Mucosa of gallbladder (tissue), 1 donor: ENCODE measurements around the gene BDKRB2. TPM values are rescaled to one million over a fixed set of nuclear protein-coding genes. Genes with fewer than 3 reads are reported as not detected.
A peak's percentile ranks its signal among the peaks of the same experiment; 100 is the strongest.
"Not testable (repeated sequence)": the region's sequence is repeated elsewhere in the genome, so short reads cannot be mapped to it uniquely, and the experiment has no call there.

Source experiments
- DNase-seq: peaks from one replicate; pipeline ENCODE4 v3.0.0-alpha.2; 2020; ENCODE audit warnings: low spot score
- total RNA-seq: library from RNA; stranded (reverse); gene quantifications from one replicate; pipeline ENCODE4 v1.2.1, GENCODE V29; 2021
- donor health status: DM: no; HTN: no; CAD: no.

Gene BDKRB2
- total RNA-seq, 1 donor from 2014 or later, result 14.5 TPM

DNA sequence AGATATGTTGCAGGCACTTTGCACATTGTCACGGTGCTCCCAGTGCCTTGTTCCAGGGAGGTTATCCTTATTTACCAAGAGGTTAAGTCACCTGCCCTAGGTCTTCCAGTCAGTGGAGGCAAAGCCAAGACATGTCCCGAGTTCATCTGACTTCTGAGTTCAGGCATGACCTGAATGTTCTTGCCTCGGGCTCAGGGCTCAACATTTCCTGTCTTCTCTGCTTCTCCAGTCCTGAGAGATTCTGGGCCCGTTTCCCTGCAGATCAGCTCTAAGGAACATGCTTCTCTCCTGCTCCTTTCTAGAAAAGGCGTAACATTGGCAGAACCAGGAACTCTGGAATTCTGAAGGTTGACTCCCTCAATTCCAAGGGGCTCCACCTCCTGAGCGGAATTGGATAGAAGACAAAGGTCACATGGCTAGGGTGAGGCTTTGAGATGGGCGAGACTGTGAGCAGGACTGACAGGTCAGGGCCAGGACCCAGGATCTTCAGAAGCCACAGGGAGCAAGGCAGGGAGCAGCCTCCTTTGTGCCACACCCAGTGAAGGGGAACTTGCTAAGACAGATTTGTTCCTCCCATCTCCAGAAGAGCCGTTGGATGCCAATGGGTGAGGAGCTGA is 19.9 kb downstream of the BDKRB2 start:
- DNase-seq, result no peak

DNA sequence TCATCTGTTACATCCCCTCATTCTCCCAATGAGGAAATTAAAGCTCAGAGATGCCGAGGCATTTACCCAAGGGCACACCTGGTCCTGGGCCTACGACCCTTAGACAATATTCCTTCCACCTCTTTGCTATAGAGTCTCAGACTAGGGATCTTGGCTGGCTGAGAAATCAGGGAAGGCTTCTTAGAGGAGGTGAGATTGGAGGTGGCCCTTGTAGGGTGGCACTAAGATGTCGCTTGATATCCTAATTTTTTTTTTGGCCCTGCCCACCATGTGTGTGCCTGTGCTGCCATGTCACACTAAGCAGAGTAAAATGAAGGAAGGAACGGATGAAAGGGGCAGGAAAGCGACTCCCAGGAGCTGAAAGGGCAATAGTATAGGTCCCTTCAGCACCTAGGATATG is 20.6 kb downstream of the BDKRB2 start:
- no peak for DNase-seq

DNA sequence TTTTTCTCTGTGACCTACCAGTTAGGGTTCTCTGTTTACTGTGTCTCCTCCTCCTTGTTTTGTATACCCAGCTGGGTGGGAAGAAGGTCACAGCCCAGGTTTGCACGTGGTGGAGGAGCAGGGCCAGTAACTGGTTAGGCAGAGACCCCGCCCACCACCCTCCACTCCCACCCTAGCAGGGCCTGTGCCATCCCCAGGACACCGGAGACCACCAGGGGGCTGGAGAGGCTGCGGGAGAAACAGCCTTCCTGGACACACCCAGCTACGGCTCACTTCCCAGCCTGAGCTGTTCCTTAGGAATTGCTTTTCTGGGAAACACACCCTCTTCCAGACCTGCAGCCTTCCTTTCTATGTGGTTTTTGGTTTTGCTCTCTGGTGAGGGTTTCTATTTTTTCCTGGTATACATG is 21.1 kb downstream of the BDKRB2 start:
- DNase-seq, result no peak

DNA sequence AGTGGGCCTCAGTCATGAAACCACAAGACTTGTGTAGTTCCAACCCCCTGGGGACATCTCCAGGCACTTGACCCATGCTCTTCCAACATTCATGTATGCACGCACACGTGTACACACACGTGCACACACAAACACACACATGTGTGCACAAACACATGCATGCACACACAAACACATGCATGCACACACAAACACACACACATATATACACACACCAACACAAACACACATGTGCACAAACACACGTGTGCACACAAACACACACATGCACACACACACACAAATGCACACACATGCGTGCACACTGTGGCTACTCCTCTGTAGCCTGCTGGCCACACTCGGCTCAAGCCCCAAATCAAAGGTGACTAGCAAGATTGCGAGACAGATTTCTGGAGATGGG is 22.8 kb downstream of the BDKRB2 start:
- DNase-seq, result no peak

DNA sequence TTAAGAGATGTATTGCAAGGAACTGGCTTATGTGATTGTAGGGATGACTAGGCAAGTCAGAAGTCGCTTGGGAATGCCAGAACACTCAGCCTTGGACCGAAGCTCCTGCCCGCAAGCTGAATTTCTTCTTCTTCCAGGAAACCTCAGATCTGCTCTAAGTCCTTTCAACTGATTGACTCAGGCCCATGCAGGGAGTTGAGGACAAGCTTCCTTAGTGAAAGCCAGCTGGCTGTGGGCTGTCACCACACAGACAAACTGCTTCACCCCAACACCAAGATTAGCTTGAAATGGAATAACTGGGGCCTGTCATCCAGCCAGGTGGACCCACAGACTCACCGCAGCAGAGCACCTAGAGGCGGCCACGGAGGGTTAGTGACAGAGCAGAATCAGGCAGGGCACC is 24.7 kb downstream of the BDKRB2 start:
- no peak for DNase-seq

DNA sequence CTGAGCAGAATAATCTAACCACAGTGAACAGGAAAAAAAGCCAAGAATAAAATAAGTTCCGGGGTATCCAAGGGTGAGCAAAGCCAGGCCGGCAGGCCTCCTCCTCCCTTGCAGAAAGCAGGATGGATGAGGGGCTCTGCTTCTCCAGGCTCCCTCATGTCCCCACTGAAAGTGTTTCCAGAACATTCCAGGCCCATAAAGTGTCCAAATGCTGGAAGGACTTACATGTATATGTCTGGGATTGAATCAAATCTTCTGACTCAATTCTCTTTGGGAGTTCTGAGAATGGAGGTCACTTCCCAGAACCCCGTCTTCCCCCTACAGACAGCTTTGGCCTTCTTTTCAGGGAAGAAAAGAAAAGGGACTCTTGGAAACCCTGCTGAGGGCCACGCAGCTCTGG is 26.4 kb downstream of the BDKRB2 start:
- DNase-seq, result no peak

DNA sequence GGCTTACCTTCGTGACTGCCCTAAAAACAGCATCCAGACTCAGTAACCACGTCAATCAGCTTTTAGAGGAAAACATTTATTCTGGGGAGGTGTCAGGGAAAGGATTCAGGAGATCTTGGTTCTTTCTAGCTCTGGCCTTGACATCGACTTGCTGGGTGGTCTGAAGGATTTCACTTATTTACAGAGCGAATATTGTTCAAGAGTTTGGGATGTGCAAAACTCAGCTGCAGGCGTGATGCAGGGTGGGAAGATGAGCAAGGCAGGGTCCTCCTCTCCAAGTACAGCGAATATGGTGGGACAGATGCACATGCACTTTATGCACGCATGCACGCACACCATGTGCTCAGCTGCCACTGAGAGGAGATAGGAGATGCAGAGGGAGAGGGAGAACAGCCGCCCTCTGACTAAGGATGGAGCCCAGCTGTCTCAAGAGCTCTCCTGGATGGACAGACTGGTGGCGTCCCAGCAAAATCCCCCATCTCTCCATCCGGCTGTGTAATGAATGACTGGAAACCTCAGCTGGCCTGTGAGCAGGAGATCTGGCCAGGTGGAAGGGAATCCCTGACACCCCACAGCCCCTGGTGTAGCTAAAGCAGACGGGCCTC is 27.0 kb downstream of the BDKRB2 start:
- no peak for DNase-seq

DNA sequence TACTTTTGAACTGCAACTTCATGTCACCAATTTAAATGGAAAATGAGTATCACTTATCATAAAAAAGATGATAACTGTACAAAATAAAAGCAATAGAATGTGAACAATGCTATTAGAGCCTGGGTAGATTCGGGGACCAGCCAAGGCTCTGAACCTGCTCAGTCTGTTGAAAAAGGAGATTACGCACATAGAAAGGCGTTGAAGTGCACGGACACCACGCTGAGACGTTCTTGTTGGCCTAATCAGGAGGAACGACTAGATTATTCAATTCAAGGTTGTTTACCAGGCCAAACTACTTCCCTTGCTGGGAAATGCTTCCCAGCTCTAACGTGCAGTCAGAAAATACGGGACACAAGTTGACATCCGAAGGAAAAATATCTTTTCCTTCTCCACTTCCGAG is 27.9 kb downstream of the BDKRB2 start:
- DNase-seq, result no peak

DNA sequence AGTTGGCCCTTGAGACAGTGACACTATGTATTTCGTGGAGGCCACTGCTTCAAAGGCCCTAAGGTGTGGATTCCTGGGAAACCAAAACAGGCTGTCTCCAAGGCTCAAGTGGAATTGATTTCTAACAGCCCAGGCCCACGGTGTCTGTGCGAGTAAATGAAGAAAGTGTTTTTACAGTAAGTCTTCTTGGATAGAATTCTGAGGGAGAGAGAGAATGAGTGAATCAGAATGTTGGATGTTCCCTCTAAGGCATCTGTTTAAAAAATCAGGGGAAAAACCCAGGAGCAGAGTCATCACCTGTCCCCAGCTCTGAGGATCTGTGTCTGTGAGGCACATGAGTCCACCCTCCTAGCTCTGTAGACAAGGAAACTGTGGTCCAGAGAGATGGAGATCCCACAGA is 29.0 kb downstream of the BDKRB2 start:
- no peak for DNase-seq

DNA sequence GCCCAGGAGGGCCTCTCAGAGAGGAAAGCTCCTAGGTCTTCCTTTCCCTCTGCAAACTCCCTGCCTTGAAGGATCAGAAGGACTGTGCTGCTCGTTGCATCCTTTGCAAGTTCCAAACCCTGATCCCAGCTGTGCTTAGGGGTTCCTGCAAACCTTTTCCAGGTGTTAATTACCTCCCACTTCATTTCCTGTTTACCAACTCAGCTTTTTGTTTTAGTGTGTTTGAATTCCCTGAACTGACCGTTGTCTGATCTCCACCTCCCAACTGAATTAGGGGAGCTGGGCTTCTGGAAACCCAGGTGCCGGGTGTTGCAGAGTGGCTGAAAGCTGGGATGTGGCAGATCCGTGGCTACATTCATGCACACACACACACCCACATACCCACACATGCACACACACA is 30.8 kb downstream of the BDKRB2 start:
- no peak for DNase-seq

DNA sequence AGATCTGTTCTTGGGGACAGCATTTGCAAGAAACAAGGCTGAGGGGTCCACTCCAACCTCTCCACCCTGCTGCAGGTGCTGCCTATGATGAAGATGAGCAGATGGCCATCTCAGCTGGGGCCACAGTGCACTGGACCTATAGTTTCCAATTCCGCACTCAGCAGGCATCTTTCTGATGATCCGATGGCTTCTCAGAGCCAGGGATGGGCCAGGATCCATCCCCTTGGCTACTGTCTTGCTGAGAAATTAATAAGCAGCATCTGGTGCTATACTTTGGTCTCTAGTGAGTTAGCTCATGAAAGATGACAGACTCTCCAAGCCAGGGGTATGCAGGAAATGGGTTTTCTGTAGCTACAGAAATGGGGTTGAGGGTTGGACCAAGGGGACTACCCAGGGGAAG is 33.0 kb downstream of the BDKRB2 start:
- DNase-seq, result no peak

DNA sequence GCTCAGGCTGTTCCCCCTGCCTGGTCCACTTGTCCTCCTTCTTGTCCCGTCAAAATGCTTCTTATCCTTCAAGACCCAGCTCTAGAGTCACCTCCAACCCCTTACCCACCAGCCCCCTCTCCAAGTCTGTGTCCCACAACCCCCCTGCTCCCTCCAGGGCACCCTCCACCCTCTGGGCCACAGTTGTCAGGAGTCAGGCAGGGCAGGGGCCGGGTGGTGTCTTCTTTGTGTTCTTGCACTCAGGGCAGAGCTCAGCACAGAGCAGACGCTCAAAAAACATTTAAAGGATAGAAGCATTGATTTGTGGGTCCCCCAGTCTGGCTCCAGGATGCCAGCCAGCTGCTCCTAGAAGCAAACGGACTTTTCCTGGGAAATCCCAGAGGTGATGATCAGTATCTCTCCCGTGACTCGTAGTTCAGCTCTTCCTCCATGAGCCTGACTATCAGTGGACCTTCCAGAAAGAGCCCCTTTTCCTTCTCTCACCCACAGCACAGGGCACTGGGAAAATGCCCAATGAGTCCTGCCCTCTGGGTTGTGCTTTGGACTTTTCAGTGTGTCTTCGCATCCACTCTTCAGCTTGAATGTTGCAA is 34.1 kb downstream of the BDKRB2 start:
- DNase-seq, result no peak

DNA sequence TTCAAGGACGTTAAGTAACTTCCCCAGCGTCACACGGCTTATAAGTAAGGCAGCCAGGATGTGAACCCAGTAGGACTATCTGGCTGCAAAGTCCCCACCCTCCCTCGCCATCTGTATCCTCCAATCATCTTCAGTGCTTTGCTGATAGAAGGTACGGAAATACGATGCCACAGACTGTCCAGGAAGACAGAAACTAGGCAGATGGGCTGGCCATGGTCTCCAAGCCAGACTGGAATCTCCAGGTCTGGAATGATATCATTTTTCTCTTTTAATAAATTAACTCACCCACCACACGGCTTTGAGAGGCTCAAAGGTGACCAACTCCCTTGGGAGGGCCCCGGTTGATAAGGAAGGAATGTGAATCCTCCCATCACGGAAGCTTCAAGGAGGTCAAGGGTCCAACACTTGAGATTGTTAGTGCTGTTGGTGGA is 35.1 kb downstream of the BDKRB2 start:
- DNase-seq, result peak; percentile 77

DNA sequence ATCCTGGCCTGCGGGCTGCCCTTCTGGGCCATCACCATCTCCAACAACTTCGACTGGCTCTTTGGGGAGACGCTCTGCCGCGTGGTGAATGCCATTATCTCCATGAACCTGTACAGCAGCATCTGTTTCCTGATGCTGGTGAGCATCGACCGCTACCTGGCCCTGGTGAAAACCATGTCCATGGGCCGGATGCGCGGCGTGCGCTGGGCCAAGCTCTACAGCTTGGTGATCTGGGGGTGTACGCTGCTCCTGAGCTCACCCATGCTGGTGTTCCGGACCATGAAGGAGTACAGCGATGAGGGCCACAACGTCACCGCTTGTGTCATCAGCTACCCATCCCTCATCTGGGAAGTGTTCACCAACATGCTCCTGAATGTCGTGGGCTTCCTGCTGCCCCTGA is 36.0 kb downstream of the BDKRB2 start:
- DNase-seq, result no peak

DNA sequence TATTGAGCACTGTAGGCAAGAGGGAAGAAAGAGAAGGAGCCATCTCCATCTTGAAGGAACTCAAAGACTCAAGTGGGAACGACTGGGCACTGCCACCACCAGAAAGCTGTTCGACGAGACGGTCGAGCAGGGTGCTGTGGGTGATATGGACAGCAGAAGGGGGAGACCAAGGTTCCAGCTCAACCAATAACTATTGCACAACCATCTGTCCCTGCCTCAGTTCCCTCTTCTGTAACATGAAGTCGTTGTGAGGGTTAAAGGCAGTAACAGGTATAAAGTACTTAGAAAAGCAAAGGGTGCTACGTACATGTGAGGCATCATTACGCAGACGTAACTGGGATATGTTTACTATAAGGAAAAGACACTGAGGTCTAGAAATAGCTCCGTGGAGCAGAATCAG is 37.5 kb downstream of the BDKRB2 start:
- no peak for DNase-seq

DNA sequence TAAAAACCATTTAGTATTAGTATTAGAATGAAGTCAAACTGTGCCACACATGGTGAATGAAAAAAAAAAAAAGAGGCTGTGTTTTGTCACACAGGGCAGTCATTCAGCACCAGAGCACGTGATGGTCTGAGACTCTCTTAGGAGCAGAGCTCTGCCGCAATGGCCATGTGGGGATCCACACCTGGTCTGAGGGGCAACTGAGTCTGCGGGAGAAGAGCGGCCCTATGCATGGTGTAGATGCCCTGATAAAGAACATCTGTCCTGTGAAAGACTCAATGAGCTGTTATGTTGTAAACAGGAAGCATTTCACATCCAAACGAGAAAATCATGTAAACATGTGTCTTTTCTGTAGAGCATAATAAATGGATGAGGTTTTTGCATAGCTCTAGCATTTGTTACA is 39.1 kb downstream of the BDKRB2 start:
- no peak for DNase-seq

DNA sequence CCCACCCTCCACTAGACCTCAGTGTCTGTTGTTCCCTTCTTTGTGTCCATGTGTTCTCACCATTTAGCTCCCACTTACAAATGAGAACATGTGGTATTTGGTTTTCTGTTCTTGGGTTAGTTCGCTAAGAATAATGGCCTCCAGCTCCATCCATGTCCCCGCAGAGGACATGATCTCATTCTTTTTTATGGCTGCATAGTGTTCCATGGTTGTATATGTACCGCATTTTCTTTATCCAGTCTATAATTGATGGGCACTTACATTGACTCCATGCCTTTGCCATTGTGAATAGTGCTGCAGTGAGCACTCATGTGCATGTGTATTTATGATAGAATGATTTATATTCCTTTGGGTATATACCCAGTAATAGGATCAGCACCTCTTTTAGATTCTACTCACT is 40.4 kb downstream of the BDKRB2 start:
- not testable (repeated sequence) for DNase-seq

DNA sequence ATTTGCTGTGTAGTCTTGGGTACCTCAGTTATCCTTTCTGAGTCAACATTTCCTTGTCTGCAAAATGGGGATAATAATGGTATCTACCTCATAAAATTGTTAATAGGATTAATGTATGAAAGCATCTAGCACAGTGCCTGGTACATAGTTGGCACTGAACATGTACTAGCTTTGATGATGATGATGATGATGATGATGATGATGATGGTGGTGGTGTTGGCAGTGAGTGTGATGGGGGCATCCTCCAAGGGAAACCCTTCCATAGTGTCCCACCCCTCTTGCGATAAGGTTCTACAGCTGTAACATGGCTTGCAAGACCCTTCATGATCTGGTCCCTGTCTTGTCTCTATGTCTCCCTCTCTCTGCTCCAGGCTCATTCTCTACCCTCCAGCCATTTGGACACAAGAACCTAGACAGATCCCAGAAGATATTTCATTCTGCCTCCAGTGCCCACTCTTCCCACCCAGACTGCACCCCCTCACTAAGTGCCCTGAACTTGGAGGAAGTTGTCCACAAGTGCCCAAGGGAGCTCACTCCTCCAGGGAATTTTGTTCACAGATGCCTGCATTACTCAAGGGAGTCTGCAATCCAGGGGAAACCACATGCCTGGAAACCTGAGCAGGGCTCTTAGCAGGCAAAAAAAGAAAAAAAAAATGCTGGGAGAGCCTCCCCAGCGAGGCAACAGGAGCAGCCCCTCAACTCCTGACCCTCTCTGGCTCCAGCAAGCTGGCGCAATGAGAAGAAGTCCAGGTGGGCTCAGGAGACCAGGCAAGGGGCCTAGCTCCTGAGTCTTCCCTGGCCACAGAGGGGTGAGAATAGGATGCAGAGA is 41.3 kb downstream of the BDKRB2 start:
- DNase-seq, result no peak

DNA sequence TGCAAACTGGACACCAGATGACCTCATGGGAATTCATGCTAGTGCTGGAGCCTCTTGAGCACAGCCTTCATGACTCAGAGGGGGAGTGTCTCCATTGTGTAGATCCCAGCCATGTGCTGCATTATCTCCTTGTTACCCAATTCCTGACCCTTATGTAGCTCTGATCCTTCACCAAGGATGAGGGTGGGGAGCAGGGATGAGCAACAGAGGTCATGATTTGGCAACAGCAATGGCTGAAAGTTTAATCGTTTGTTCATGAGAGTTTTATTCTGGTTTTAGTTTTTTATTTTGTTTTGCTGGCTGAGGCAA is 41.9 kb downstream of the BDKRB2 start:
- no peak for DNase-seq

DNA sequence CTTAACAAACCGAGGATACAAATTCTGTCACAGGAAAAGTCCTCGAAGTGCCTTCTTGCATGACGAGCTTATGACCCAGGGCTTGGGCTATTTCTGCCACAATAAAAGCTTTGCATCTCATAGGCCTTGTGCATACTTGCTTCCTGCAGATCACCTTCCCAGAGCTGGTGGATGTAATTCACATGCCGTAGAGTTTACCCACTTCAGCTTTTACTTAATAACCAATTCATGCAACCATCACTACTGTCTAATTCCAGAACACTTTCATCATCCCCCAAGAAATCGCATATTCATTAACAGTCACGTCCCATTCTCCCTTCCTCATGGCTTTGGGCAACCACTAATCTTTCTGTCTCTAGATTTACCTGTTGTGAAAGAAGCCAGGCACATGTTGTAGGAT is 42.4 kb downstream of the BDKRB2 start:
- no peak for DNase-seq

DNA sequence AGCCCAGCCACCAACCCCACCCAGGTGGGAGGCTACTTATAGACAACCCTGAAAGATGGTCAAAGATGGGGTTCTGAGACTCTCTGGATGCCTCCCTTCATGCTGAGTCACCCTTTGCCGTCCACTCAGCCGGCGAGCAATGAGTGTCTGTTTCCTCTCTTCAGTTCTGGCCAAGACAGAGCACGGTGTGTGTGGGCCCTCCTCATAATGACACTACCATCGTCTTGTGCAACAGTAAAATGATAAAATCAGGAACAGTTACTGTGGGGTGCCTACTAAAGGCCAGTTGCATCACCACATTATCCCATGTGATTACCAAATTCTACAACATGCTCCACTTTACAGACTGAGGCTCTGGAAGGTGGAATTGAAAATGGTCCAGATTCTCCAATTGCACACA is 44.4 kb downstream of the BDKRB2 start:
- peak; percentile 44 for DNase-seq

DNA sequence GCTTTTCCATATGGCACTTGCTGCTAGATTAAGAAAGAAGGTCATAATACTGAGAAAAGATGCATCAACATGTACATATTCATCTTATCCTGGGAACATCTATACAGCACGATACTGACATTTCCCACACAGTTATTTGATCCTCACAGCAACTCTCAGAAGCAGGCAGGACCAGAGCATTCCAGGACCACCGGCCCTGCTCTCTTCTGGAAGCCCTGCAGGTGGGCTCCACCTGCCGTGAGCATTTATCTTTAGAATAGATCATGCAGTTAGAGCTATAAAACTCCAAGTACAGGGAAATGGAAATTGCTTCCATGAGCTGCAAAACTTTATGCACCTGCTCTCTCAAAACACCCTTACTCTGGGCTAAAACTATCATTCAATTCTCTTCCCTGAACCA is 45.8 kb downstream of the BDKRB2 start:
- DNase-seq, result no peak

DNA sequence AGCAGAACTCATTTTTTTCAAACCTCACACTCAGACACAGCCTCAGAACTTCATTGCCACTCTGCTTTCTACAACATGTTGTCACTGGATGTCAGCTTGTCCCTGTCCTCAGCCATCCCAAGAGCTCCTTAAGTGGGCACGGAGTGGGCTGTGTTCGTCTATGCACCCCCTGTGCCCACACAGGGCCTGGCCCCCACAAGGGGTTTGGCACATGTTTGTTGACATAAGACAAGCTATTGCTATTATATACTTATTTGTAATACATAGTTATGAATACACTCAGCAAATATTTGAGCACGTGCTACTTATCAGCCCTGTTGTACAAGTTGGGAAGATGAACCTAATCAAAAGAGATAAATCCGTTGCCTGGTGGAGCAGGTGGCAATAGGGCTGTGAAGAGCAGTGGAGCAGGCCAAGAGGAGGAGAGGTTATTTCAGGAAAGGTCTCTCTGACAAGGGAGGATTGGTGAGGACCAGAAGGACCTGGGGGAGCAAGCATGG is 47.1 kb downstream of the BDKRB2 start:
- no peak for DNase-seq
